IMR-90 (cell line): ENCODE data around the gene CABP1. TPM values are rescaled to one million over a fixed set of nuclear protein-coding genes. Genes with fewer than 3 reads are reported as not detected.

Experiments
- ATAC-seq: fragments of 200-7000 bp; cut with Tn5 transposase; 2 replicates; pipeline ENCODE4 v1.9.1; 2020; ENCODE audit warnings: low read depth, mild to moderate bottlenecking, moderate library complexity
- BruUV-seq: library from RNA; stranded (reverse); fragments of 400-500 nt; replicated peaks from 2 replicates; lab custom pipeline; 2021; lab: Mats Ljungman, UMichigan
- CTCF ChIA-PET: fragments of 300-600 bp; formaldehyde crosslinking; extraction: SDS; loops from one replicate; lab custom pipeline; 2021; ENCODE audit warnings: antibody characterized with exemption; lab: Yijun Ruan, JAX
- POLR2A ChIA-PET: fragments of 300-600 bp; sonication (Branson Sonifier 250); formaldehyde crosslinking; loops from one replicate; lab custom pipeline; 2022; ENCODE audit warnings: antibody characterized with exemption; ENCODE audit not compliant: unreplicated experiment; lab: Charles Lee
- DNase-seq: peaks from one replicate; pipeline ENCODE4 v3.0.0; 2013
- H2AFZ ChIP-seq: replicated peaks from 2 replicates; pipeline ENCODE3; 2013; ENCODE audit warnings: low read length, mild to moderate bottlenecking; ENCODE audit not compliant: poor library complexity
- H2AK5ac ChIP-seq: 2 replicates; pipeline ENCODE4 v1.6.1; 2013; ENCODE audit warnings: low read depth, low read length, inconsistent platforms
- H2AK9ac ChIP-seq: replicated peaks from 2 replicates; pipeline ENCODE3; 2013; ENCODE audit warnings: mild to moderate bottlenecking, low read depth, low read length, moderate library complexity; ENCODE audit not compliant: poor library complexity
- H2BK120ac ChIP-seq: 2 replicates; pipeline ENCODE4 v1.6.1; 2013; ENCODE audit warnings: low read depth, low read length, inconsistent platforms
- H2BK15ac ChIP-seq: 3 replicates; pipeline ENCODE4 v1.6.1; 2013; ENCODE audit warnings: low read depth, low read length, inconsistent platforms
- H2BK20ac ChIP-seq: 2 replicates; pipeline ENCODE4 v1.6.1; 2013; ENCODE audit warnings: low read depth, mild to moderate bottlenecking, inconsistent platforms, low read length, moderate library complexity
- H2BK5ac ChIP-seq: 2 replicates; pipeline ENCODE4 v1.6.1; 2013; ENCODE audit warnings: mild to moderate bottlenecking, low read depth, low read length, inconsistent platforms; ENCODE audit not compliant: poor library complexity, severe bottlenecking
- H3K14ac ChIP-seq: replicated peaks from 2 replicates; pipeline ENCODE4 v1.6.1; 2013; ENCODE audit warnings: low read depth, low read length, inconsistent platforms
- H3K18ac ChIP-seq: 2 replicates; pipeline ENCODE4 v1.6.1; 2013; ENCODE audit warnings: low read depth, low read length, control low read depth
- H3K23ac ChIP-seq: 2 replicates; pipeline ENCODE4 v1.6.1; 2013; ENCODE audit warnings: low read depth, low read length, inconsistent platforms
- H3K27ac ChIP-seq: 2 replicates; pipeline ENCODE4 v1.5.1; 2013; ENCODE audit warnings: mild to moderate bottlenecking, control low read depth, low read length; ENCODE audit not compliant: insufficient read depth
- H3K27me3 ChIP-seq: 2 replicates; pipeline ENCODE4 v1.6.1; 2013; ENCODE audit warnings: low read length; ENCODE audit not compliant: control insufficient read depth, insufficient read depth
- H3K36me3 ChIP-seq: 2 replicates; pipeline ENCODE4 v1.6.1; 2013; ENCODE audit warnings: low read length, mixed read lengths; ENCODE audit not compliant: control insufficient read depth, insufficient read depth
- H3K4ac ChIP-seq: 2 replicates; pipeline ENCODE4 v1.6.1; 2013; ENCODE audit warnings: low read depth, low read length, inconsistent platforms
- H3K4me1 ChIP-seq: 2 replicates; pipeline ENCODE4 v1.6.1; 2013; ENCODE audit warnings: low read length, mixed read lengths; ENCODE audit not compliant: control insufficient read depth, insufficient read depth
- H3K4me2 ChIP-seq: 2 replicates; pipeline ENCODE4 v1.6.1; 2013; ENCODE audit warnings: low read depth, mild to moderate bottlenecking, control low read depth, low read length, moderate library complexity
- H3K4me3 ChIP-seq: 2 replicates; pipeline ENCODE4 v1.5.1; 2013; ENCODE audit warnings: low read depth, mild to moderate bottlenecking, control low read depth, low read length, moderate library complexity; ENCODE audit not compliant: insufficient read depth
- H3K56ac ChIP-seq: 2 replicates; pipeline ENCODE4 v1.6.1; 2013; ENCODE audit warnings: low read length, inconsistent platforms; ENCODE audit not compliant: insufficient read depth; ENCODE audit errors: extremely low read depth
- H3K79me1 ChIP-seq, 2 experiments: 2 replicates each; pipeline ENCODE4 v1.6.1; 2013; ENCODE audit warnings: low read length in 2 of 2, inconsistent platforms in 1 of 2, low read depth in 1 of 2
- H3K9ac ChIP-seq: 2 replicates; pipeline ENCODE4 v1.6.1; 2013; ENCODE audit warnings: low read depth, low read length, control low read depth
- H3K9me1 ChIP-seq: 2 replicates; pipeline ENCODE4 v1.6.1; 2013; ENCODE audit warnings: low read length, inconsistent platforms; ENCODE audit not compliant: insufficient read depth
- H3K9me3 ChIP-seq: 2 replicates; pipeline ENCODE4 v1.6.1; 2013; ENCODE audit warnings: low read length; ENCODE audit not compliant: control insufficient read depth, insufficient read depth
- H4K20me1 ChIP-seq: 2 replicates; pipeline ENCODE4 v1.6.1; 2013; ENCODE audit warnings: low read length, inconsistent platforms; ENCODE audit not compliant: insufficient read depth
- H4K5ac ChIP-seq: 2 replicates; pipeline ENCODE4 v1.6.1; 2013; ENCODE audit warnings: mild to moderate bottlenecking, low read depth, low read length, control low read depth
- H4K8ac ChIP-seq, 2 experiments: 2 replicates each; pipeline ENCODE4 v1.6.1; 2013; ENCODE audit warnings: low read depth in 2 of 2, low read length in 2 of 2, control low read depth in 1 of 2, inconsistent platforms in 1 of 2
- H4K91ac ChIP-seq: 2 replicates; pipeline ENCODE4 v1.6.1; 2013; ENCODE audit warnings: low read depth, low read length, inconsistent platforms; ENCODE audit not compliant: insufficient read depth
- BHLHE40 ChIP-seq: fragments of 150-350 bp; IDR thresholded peaks from 2 replicates; pipeline ENCODE4 v1.6.1; 2016; ENCODE audit warnings: mild to moderate bottlenecking, low read depth, low read length
- CEBPB ChIP-seq: IDR thresholded peaks from 2 replicates; pipeline ENCODE4 v1.6.1; 2012; ENCODE audit warnings: low read depth, low read length, improper control_type of control experiment
- CHD1 ChIP-seq: IDR thresholded peaks from 2 replicates; pipeline ENCODE4 v1.6.1; 2012; ENCODE audit warnings: low read depth, low read length, improper control_type of control experiment
- CTCF ChIP-seq: conservative IDR thresholded peaks from 2 replicates; pipeline ENCODE4 v1.5.1; 2012; ENCODE audit warnings: mild to moderate bottlenecking, low read depth, low read length, improper control_type of control experiment
- ELK1 ChIP-seq: fragments of 150-350 bp; IDR thresholded peaks from 2 replicates; pipeline ENCODE4 v1.6.1; 2016; ENCODE audit warnings: low read depth, mild to moderate bottlenecking, low read length, moderate library complexity, borderline replicate concordance
- FOS ChIP-seq: fragments of 150-350 bp; IDR thresholded peaks from 2 replicates; pipeline ENCODE4 v1.6.1; 2016; ENCODE audit warnings: low read depth, low read length
- MAFK ChIP-seq: IDR thresholded peaks from 2 replicates; pipeline ENCODE4 v1.6.1; 2012; ENCODE audit warnings: low read depth, low read length, improper control_type of control experiment
- MAZ ChIP-seq: IDR thresholded peaks from 2 replicates; pipeline ENCODE4 v1.6.1; 2012; ENCODE audit warnings: low read depth, mild to moderate bottlenecking, low read length, improper control_type of control experiment, moderate library complexity, borderline replicate concordance
- MXI1 ChIP-seq: IDR thresholded peaks from 2 replicates; pipeline ENCODE4 v1.6.1; 2012; ENCODE audit warnings: low read depth, mild to moderate bottlenecking, low read length, moderate library complexity, borderline replicate concordance
- NFE2L2 ChIP-seq: fragments of 150-350 bp; IDR thresholded peaks from 2 replicates; pipeline ENCODE4 v1.6.1; 2016; ENCODE audit warnings: low read depth, mild to moderate bottlenecking, low read length
- POLR2A ChIP-seq: IDR thresholded peaks from 2 replicates; pipeline ENCODE4 v1.6.1; 2012; ENCODE audit warnings: mild to moderate bottlenecking, low read depth, low read length
- RAD21 ChIP-seq: IDR thresholded peaks from 2 replicates; pipeline ENCODE4 v1.6.1; 2012; ENCODE audit warnings: low read length, improper control_type of control experiment
- RCOR1 ChIP-seq: IDR thresholded peaks from 2 replicates; pipeline ENCODE4 v1.6.1; 2012; ENCODE audit warnings: mild to moderate bottlenecking, low read length, improper control_type of control experiment; ENCODE audit not compliant: insufficient replicate concordance
- RFX5 ChIP-seq: IDR thresholded peaks from 2 replicates; pipeline ENCODE4 v1.8.0; 2012; ENCODE audit warnings: low read depth, mild to moderate bottlenecking, low read length, moderate library complexity
- SMC3 ChIP-seq: fragments of 150-350 bp; IDR thresholded peaks from 2 replicates; pipeline ENCODE4 v1.6.1; 2016; ENCODE audit warnings: low read depth, mild to moderate bottlenecking, antibody characterized with exemption, low read length, moderate library complexity
- whole genome bisulfite sequencing, 2 experiments: methylation state at CpG; one replicate each; pipeline versions ENCODE4 v1.1.5 to v1.1.7; 2013; ENCODE audit warnings: missing lambda C conversion rate in 2 of 2; ENCODE audit not compliant: insufficient read length in 1 of 2; ENCODE audit errors: extremely low coverage in 2 of 2; 5-methylcytosine and 5-hydroxymethylcytosine counted together
- dilution Hi-C: fragments of 300-500 bp; cut with HindIII; formaldehyde crosslinking; loops from one replicate; pipeline ENCODE4 v1.14.3; 2018; ENCODE audit warnings: low sequenced_read_pairs; ENCODE audit not compliant: unreplicated experiment
- in situ Hi-C: fragments of 300-500 bp; cut with MboI; formaldehyde crosslinking; loops from 3 replicates; pipeline ENCODE4 v1.14.3; 2019; ENCODE audit warnings: low sequenced_read_pairs, inconsistent platforms, mixed read lengths
- intact Hi-C: fragments of 100-400 bp; cut with micrococcal nuclease; formaldehyde crosslinking; loops from 2 replicates; pipeline ENCODE4 v1.10.0; 2022
- polyA plus RNA-seq, 3 experiments: library from polyadenylated mRNA; depleted of rRNA; stranded (reverse); fragments of >200 nt; gene quantifications; 2 replicates each; pipeline ENCODE4 v1.2.3, GENCODE V29; 2012; ENCODE audit warnings: low replicate concordance in 1 of 3
- total RNA-seq: library from RNA; depleted of rRNA; stranded (reverse); fragments of >200 nt; gene quantifications from 2 replicates; pipeline ENCODE4 v1.2.3, GENCODE V29; 2012

Gene CABP1
- total and polyA plus RNA-seq, 2 of the 4 experiments (the other 2 are of a cell fraction): 0.54 to 1.1 TPM

- TF ChIP-seq RAD21 (no peak), CEBPB (no peak), RCOR1 (no peak)
Measured at GRCh38 chr12:120653611-120654010, 13.2 kb downstream of the CABP1 start (continued).

GRCh38 chr12:120654656-120655055, 14.2 kb downstream of the CABP1 start:
- no peak for DNase-seq
- Histone ChIP-seq H3K4me3 (no peak overlapping the region), H4K5ac (no peak overlapping the region), H3K4me2 (no peak overlapping the region), H3K36me3 (no peaks in the 10 kb centered on the region), H3K23ac (no peak overlapping the region), H3K79me1 (no peaks in the 10 kb centered on the region), H3K4ac (no peak overlapping the region), H3K18ac (no peak overlapping the region), H2BK20ac (no peak overlapping the region), H3K27me3 (peaks cover 57% of the 10 kb centered on the region), H3K4me1 (peaks cover 2% of the 10 kb centered on the region; the same call in 1 of the 2 replicates), H3K9me1 (peaks cover 5% of the 10 kb centered on the region; the same call in 1 of the 2 replicates), H2AK9ac (no peak overlapping the region), H2AK5ac (no peak overlapping the region), H2BK15ac (no peak overlapping the region), H3K56ac (no peak overlapping the region), H3K9me3 (no peaks in the 10 kb centered on the region), H2AFZ (no peak overlapping the region), H4K91ac (no peak overlapping the region), H4K20me1 (no peaks in the 10 kb centered on the region), H3K9ac (no peak overlapping the region), H2BK5ac (no peak overlapping the region), H3K14ac (no peak overlapping the region), H4K8ac (no peak overlapping the region), H2BK120ac (no peak overlapping the region), H3K27ac (no peak overlapping the region)
- intact Hi-C loops (no loop called here), in situ Hi-C loops (no loop called here), dilution Hi-C loops (no loop called here)
- WGBS, 2 experiments: 80% methylated on average over 2 of the region's 10 CpGs; no CpG with 5 or more reads in 1 of the 2 experiments
- no peak for ATAC-seq
- BruUV-seq: no TSS peak
- POLR2A ChIA-PET: no interaction called here
- CTCF ChIA-PET: no interaction called here
- TF ChIP-seq RFX5 (no peak), SMC3 (no peak), MAFK (no peak), POLR2A (no peak), MAZ (no peak), MXI1 (no peak), CHD1 (no peak), ELK1 (no peak), NFE2L2 (no peak), RAD21 (no peak), BHLHE40 (no peak), CTCF (no peak), FOS (no peak)
